Suprapubic skin (tissue), 4 donors: Measurements from ENCODE around the gene AVL9. TPM values are rescaled to one million over a fixed set of nuclear protein-coding genes. Genes with fewer than 3 reads are reported as not detected.
"Not testable (repeated sequence)": the region's sequence is repeated elsewhere in the genome, so short reads cannot be mapped to it uniquely, and the experiment has no call there.

Source experiments
- DNase-seq, 2 donors: peaks; one replicate each; pipeline ENCODE4 v3.0.0-alpha.2; 2019; ENCODE audit warnings: low spot score in 2 of 2
- H3K27ac ChIP-seq: fragments of 200-600 bp; sonication (generic); one replicate; pipeline ENCODE4 v1.5.1; 2019
- H3K27me3 ChIP-seq: fragments of 200-600 bp; sonication (generic); one replicate; pipeline ENCODE4 v1.5.1; 2019
- H3K36me3 ChIP-seq: fragments of 200-600 bp; sonication (generic); one replicate; pipeline ENCODE4 v1.5.1; 2019
- H3K4me1 ChIP-seq: fragments of 200-600 bp; sonication (generic); one replicate; pipeline ENCODE4 v1.5.1; 2019
- H3K4me3 ChIP-seq: fragments of 200-600 bp; sonication (generic); one replicate; pipeline ENCODE4 v1.5.1; 2019; ENCODE audit warnings: mild to moderate bottlenecking
- H3K9me3 ChIP-seq: fragments of 200-600 bp; sonication (generic); one replicate; pipeline ENCODE4 v1.5.1; 2019
- EP300 ChIP-seq: sonication (generic); formaldehyde crosslinking; IDR thresholded peaks from one replicate; pipeline ENCODE4 v1.6.1; 2017; ENCODE audit warnings: antibody characterized with exemption
- POLR2A ChIP-seq, 2 donors: fragments of 450-650 bp; IDR thresholded peaks; one replicate each; pipeline ENCODE4 v1.6.1; 2017; ENCODE audit warnings: antibody characterized with exemption in 2 of 2, mild to moderate bottlenecking in 2 of 2, moderate library complexity in 2 of 2
- POLR2AphosphoS5 ChIP-seq, 3 donors: sonication (generic); formaldehyde crosslinking; IDR thresholded peaks; one replicate each; pipeline ENCODE4 v1.6.1; 2017; ENCODE audit warnings: antibody characterized with exemption in 3 of 3
- WGBS: methylation state at CpG from one replicate; pipeline ENCODE4 v1.1.5; 2018; 5-methylcytosine and 5-hydroxymethylcytosine counted together
- total RNA-seq, 4 donors: library from RNA; depleted of rRNA; stranded (reverse); fragments of >200 nt; gene quantifications; one replicate each; pipeline ENCODE4 v1.1.0, GENCODE V29; 2016
- TF ChIP-seq, protein P1 (sequence below), 2 donors: fragments of 200-600 bp in 1 of 2; fragments of 450-650 bp in 1 of 2; sonication (generic) in 1 of 2; IDR thresholded peaks; one replicate each; pipeline ENCODE4 v1.5.1; 2016 to 2019; ENCODE audit warnings: antibody characterized with exemption in 2 of 2, mild to moderate bottlenecking in 1 of 2, moderate library complexity in 1 of 2

The AVL9 gene
- total RNA-seq, 4 donors from 2014 or later = 22.5 to 42.2 (median 24.8) TPM

DNA sequence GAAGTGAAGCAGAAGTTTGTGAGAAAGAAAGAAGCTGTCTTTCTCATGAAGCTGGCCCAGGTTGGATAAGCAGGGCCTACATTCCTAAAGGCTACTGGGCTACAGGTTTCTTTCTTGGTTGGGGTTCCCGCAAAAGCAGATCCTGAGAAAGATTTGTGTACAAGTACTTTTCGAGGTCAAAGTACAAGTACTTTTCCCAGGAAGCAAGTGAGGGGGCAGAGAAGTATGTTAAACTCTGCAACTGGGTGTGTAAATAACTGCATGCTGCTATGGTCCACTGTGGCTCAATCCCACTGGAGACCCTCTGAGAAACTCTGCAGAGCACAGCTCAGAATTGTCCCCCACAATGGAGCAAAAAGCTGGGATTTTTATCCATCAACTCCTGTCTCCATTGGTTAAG lies 33.8 kb upstream of the AVL9 start:
- no peak for TF ChIP-seq POLR2AphosphoS5 (IDR thresholded peaks at IDR 0.05)
- TF ChIP-seq, protein P1, sequence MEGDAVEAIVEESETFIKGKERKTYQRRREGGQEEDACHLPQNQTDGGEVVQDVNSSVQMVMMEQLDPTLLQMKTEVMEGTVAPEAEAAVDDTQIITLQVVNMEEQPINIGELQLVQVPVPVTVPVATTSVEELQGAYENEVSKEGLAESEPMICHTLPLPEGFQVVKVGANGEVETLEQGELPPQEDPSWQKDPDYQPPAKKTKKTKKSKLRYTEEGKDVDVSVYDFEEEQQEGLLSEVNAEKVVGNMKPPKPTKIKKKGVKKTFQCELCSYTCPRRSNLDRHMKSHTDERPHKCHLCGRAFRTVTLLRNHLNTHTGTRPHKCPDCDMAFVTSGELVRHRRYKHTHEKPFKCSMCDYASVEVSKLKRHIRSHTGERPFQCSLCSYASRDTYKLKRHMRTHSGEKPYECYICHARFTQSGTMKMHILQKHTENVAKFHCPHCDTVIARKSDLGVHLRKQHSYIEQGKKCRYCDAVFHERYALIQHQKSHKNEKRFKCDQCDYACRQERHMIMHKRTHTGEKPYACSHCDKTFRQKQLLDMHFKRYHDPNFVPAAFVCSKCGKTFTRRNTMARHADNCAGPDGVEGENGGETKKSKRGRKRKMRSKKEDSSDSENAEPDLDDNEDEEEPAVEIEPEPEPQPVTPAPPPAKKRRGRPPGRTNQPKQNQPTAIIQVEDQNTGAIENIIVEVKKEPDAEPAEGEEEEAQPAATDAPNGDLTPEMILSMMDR (IDR thresholded peaks at IDR 0.05) = no peak
- no peak for TF ChIP-seq EP300
- no peak for TF ChIP-seq POLR2A (IDR thresholded peaks at IDR 0.05)
- no peaks in the 10 kb centered on the region for H3K4me1 ChIP-seq
- H3K36me3 ChIP-seq = no peaks in the 10 kb centered on the region
- H3K27ac ChIP-seq = no peak overlapping the region
- no peaks in the 10 kb centered on the region for H3K9me3 ChIP-seq
- no peaks in the 10 kb centered on the region for H3K27me3 ChIP-seq
- 87% methylated on average over 2 of the region's 2 CpGs for WGBS
- H3K4me3 ChIP-seq = no peak overlapping the region
- no peak for DNase-seq

DNA sequence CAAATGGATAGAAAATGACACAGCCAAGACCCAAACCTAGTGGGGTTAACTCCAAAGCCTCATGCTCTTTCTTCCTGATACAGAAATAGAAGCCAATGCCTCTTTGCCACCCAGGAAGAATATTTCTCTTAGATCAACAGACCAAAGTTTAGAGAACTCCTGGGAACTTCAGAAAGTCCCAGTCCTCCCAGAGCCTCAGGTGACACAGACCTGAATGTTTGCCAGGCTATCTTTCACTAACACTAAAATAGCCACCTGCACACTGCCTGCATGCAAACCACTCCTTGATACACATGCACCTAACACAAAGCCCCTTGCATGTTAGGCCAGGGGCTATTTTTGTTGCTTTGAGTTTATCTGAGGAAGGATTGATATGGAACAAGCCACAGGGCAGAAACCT lies 32.8 kb upstream of the AVL9 start:
- TF ChIP-seq POLR2AphosphoS5 (IDR thresholded peaks at IDR 0.05) (no peak), EP300 (no peak), POLR2A (IDR thresholded peaks at IDR 0.05) (no peak)
- TF ChIP-seq, protein P1 (IDR thresholded peaks at IDR 0.05) = no peak
- Histone ChIP-seq H3K4me1 (no peaks in the 10 kb centered on the region), H3K27me3 (no peaks in the 10 kb centered on the region), H3K4me3 (no peak overlapping the region), H3K9me3 (no peaks in the 10 kb centered on the region), H3K27ac (no peak overlapping the region), H3K36me3 (no peaks in the 10 kb centered on the region)
- no peak for DNase-seq

DNA sequence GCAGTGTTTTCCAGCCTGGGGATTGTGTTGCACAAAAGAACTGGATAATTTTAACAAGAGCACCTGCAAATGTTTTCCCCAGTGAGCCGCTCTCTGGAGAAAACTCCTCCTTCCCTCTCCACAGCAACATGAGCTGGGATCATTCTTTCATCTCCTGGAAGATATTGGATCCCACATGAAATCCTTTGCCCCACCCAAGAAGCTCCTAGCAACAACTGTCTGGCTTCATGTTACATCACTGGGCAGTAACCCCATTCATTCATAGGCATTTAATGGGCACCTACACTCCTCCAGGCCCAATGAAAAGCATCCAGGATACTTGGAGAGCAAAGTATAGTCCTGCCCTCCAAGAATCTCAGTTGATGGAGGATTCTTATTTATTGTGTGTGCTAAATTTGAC lies 32.3 kb upstream of the AVL9 start:
- Histone ChIP-seq H3K4me1 (no peaks in the 10 kb centered on the region), H3K36me3 (no peaks in the 10 kb centered on the region), H3K9me3 (no peaks in the 10 kb centered on the region), H3K27ac (no peak overlapping the region), H3K4me3 (no peak overlapping the region), H3K27me3 (no peaks in the 10 kb centered on the region)
- TF ChIP-seq EP300 (no peak), POLR2AphosphoS5 (IDR thresholded peaks at IDR 0.05) (no peak), POLR2A (IDR thresholded peaks at IDR 0.05) (no peak)
- TF ChIP-seq, protein P1 (IDR thresholded peaks at IDR 0.05) = no peak
- WGBS = 50% methylated on average over 1 of the region's 1 CpG
- no peak for DNase-seq

DNA sequence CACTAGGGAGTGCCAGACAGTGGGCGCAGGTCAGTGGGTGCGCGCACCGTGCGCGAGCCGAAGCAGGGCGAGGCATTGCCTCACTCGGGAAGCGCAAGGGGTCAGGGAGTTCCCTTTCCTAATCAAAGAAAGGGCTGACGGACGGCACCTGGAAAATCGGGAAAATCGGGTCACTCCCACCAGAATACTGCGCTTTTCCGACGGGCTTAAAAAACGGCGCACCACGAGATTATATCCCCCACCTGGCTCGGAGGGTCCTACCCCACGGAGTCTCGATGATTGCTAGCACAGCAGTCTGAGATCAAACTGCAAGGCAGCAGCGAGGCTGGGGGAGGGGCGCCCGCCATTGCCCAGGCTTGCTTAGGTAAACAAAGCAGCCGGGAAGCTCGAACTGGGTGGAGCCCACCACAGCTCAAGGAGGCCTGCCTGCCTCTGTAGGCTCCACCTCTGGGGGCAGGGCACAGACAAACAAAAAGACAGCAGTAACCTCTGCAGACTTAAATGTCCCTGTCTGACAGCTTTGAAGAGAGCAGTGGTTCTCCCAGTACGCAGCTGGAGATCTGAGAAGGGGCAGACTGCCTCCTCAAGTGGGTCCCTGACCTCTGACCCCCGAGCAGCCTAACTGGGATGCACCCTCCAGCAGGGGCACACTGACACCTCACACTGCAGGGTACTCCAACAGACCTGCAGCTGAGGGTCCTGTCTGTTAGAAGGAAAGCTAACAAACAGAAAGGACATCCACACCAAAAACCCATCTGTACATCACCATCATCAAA lies 30.5 kb upstream of the AVL9 start:
- not testable (repeated sequence) for H3K4me1 ChIP-seq, H3K36me3 ChIP-seq, H3K27me3 ChIP-seq, H3K27ac ChIP-seq, DNase-seq, H3K9me3 ChIP-seq, H3K4me3 ChIP-seq
- WGBS = 91% methylated on average over 24 of the region's 30 CpGs

DNA sequence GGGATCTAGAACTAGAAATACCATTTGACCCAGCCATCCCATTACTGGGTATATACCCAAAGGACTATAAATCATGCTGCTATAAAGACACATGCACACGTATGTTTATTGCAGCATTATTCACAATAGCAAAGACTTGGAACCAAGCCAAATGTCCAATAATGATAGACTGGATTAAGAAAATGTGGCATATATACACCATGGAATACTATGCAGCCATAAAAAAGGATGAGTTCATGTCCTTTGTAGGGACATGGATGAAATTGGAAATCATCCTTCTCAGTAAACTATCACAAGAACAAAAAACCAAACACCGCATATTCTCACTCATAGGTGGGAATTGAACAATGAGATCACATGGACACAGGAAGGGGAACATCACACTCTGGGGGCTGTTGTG lies 25.3 kb upstream of the AVL9 start:
- not testable (repeated sequence) for H3K27me3 ChIP-seq, H3K4me1 ChIP-seq, DNase-seq, H3K9me3 ChIP-seq, H3K36me3 ChIP-seq, H3K27ac ChIP-seq, H3K4me3 ChIP-seq
- 95% methylated on average over 1 of the region's 2 CpGs for WGBS

DNA sequence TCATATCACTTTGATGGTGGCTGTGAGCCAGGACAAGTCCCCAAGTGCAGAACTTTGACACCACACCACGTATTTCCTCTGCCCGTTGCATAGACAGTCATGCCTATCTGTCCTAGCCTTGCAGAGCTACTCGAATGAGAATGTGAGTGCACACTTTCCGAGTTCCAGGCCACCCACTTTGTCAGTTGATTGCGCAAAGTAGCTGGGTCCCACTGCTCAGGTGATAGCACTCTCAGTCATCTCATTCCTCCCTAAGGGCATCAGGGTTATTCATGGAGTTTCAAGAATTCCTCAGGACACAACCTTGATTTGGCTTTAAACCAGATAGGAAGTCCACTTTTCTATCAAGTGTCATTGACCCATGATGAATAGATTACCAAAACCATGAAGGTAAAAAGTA lies 24.4 kb upstream of the AVL9 start:
- Histone ChIP-seq H3K27me3 (no peaks in the 10 kb centered on the region), H3K4me1 (no peaks in the 10 kb centered on the region), H3K4me3 (no peak overlapping the region), H3K36me3 (no peaks in the 10 kb centered on the region), H3K27ac (no peak overlapping the region), H3K9me3 (no peaks in the 10 kb centered on the region)
- no peak for DNase-seq
- TF ChIP-seq, protein P1 (IDR thresholded peaks at IDR 0.05) = no peak
- TF ChIP-seq EP300 (no peak), POLR2AphosphoS5 (IDR thresholded peaks at IDR 0.05) (no peak), POLR2A (IDR thresholded peaks at IDR 0.05) (no peak)
- 73% methylated on average over 5 of the region's 5 CpGs for WGBS
